GM12873 (cell line): ENCODE results near the gene MCF2L2.

ENCODE experiments used
- CTCF ChIP-seq: IDR thresholded peaks from 2 replicates; pipeline ENCODE4 v1.5.1; 2012; ENCODE audit warnings: low read depth, mild to moderate bottlenecking, moderate library complexity, low read length, control low read depth; ENCODE audit not compliant: insufficient read depth; ENCODE audit errors: missing control alignments

MCF2L2 gene

GRCh38 chr3:183308751-183309150 is 119.7 kb downstream of the MCF2L2 start:
- TF ChIP-seq CTCF, result no peak

GRCh38 chr3:183307749-183308148 is 120.7 kb downstream of the MCF2L2 start:
- no peak for TF ChIP-seq CTCF

- TF ChIP-seq CTCF, result no peak
These were observed 121.4 kb downstream of the MCF2L2 start for GRCh38 chr3:183306798-183307671.

GRCh38 chr3:183303690-183304089 is 124.7 kb downstream of the MCF2L2 start:
- no peak for TF ChIP-seq CTCF

- no peak for TF ChIP-seq CTCF
These were observed 126.4 kb downstream of the MCF2L2 start for GRCh38 chr3:183301937-183302580.

DNA sequence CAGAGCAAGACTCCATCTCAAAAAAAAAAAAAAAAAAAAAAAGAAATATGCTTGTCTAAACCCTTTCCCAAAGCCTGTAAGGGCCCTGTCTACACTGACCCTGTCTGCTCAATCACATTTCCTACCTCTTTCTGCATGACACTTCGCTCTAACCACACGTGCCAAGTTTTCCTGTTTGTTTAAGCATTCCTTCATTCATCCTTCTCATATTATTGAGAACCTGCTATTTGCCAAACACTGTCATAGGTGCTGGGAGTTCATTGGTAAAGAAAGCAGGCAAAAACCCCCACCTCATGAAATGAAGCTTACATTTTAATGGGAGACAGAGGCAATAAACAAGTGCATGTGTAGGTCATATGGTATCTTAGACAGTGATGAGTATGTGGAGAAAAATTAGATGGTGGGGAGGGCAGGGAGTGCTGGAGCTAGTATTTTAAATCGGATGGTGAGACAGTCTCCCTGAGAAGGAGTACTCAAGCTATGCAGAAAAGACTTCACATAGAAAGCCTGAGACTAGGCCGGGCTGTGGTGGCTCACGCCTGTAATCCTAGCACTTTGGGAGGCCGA is 127.3 kb downstream of the MCF2L2 start:
- no peak for TF ChIP-seq CTCF

DNA sequence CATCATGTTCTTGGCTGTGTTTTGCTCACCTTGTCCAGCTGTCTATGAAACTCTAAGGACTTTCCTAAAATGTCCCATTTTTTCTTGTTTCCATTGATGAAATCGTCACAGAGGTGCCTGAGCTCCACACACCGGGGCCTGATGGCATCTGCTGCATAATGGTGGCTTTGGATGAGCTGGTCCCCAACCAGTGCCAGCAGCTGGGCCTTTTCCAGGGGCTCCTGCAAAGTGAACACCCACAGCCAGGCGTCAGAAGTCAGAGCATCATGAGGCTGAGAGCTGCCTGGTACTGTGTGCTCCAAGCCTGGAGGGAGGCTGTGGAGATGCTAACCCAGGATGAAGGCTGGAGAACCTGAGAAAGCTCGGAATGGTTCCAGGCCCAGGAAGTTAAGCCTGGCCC is 128.4 kb downstream of the MCF2L2 start:
- no peak for TF ChIP-seq CTCF
